Mononuclear cell (primary cell): Measurements from ENCODE around the gene CALB2. TPM values are rescaled to one million over a fixed set of nuclear protein-coding genes. Genes with fewer than 3 reads are reported as not detected.
"Not testable (repeated sequence)": the region's sequence is repeated elsewhere in the genome, so short reads cannot be mapped to it uniquely, and the experiment has no call there.

Experiments used
- H3K27me3 ChIP-seq: 2 replicates; pipeline ENCODE4 v1.6.0; 2011; ENCODE audit warnings: low read length, control low read depth; ENCODE audit not compliant: insufficient read depth
- H3K4me1 ChIP-seq: 2 replicates; pipeline ENCODE4 v1.5.1; 2011; ENCODE audit warnings: mild to moderate bottlenecking, low read length, control low read depth; ENCODE audit not compliant: insufficient read depth
- H3K4me3 ChIP-seq: 2 replicates; pipeline ENCODE4 v1.5.1; 2011; ENCODE audit warnings: mild to moderate bottlenecking, low read length, moderate library complexity
- H3K9me3 ChIP-seq: 2 replicates; pipeline ENCODE4 v1.5.1; 2011; ENCODE audit warnings: low read depth, mild to moderate bottlenecking, control low read depth, low read length
- total RNA-seq: library from RNA; depleted of rRNA; stranded (reverse); fragments of >200 nt; gene quantifications from one replicate; pipeline ENCODE4 v1.2.3, GENCODE V29; 2012

CALB2 gene
- not detected for total RNA-seq

DNA sequence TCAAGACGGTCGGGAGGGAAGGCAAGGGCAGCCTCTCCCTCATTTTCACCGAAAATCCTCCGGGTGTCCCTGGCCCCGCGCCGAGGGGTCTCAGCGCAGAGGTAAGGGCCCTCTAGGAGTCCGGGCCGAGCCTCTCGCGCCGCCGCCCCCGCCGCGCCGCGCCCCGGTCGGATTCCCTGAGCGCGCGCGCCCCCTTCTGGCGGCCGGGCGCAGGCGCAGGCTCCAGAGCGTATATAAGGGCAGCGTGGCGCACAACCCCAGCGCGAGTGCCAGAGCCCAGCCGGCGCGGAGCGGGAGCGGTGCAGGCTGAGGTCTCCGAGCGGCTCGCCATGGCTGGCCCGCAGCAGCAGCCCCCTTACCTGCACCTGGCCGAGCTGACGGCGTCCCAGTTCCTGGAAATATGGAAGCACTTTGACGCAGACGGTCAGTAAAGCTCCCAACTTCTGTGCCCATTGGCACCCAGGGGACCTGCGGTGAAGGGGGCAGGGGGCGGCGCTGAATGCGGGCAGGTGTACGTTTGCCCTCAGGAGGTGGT lies at the start of gene CALB2:
TSS of gene CALB2 (plus strand) at position 260 of the 535 bp plus-strand sequence. CDS start at position 330, 70 bp downstream.
- peaks cover 9% of the 10 kb centered on the region for H3K27me3 ChIP-seq
- H3K4me1 ChIP-seq: peaks cover 7% of the 10 kb centered on the region
- H3K4me3 ChIP-seq: no peak within 1 kb of the TSS
- H3K9me3 ChIP-seq: no peaks in the 10 kb centered on the region

DNA sequence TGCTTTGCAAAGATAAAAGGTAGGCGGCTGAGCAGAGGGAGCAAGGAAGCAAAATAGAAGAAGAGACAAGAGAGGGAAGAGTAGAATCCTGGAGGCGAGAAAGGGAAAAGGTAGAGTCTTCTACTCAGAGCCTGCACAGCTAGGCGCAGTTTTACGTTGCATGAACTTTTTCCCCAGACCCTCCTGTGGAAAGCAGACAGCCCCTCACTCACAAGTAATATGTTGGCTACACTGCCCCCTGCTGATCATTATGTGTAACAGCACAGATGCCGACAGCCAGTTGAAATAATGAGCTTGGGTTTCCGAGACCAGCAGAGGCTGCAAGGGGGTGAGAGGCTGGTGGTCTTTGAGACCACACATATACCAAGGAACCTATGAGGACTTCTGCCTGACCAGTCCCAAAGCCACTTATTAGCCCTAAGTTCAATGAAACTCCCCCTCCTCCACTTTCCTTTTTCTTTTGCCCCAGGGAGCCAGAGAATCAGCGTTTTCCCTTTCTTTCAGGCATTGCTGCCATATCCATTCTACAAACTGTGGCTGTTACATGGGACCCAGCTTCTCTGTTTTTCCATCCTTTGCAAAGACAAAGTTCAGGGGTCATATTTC lies 46.9 kb upstream of the CALB2 start:
- peaks cover 11% of the 10 kb centered on the region for H3K27me3 ChIP-seq
- no peak overlapping the region for H3K4me3 ChIP-seq
- H3K9me3 ChIP-seq: no peaks in the 10 kb centered on the region
- H3K4me1 ChIP-seq: no peaks in the 10 kb centered on the region

DNA sequence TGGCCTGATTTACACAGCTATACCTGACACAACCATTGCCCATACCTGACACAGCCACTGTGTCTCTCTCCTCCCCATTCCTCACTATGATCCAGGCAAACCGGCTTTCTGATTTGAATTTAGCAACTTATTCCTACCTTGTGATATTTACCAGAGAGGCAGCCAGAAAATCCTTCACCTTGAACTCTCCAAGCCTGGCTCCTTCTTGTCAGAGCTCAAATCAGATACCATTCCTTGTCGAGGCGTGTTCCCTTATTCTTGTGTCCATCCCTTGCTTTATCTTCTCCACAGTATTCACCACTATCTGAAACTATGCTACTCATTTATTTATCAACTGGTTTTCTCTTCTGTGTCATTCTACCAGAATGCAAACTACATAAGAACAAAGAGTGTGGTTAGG lies 44.9 kb upstream of the CALB2 start:
- not testable (repeated sequence) for H3K9me3 ChIP-seq, H3K4me1 ChIP-seq, H3K4me3 ChIP-seq
- peaks cover 11% of the 10 kb centered on the region for H3K27me3 ChIP-seq

DNA sequence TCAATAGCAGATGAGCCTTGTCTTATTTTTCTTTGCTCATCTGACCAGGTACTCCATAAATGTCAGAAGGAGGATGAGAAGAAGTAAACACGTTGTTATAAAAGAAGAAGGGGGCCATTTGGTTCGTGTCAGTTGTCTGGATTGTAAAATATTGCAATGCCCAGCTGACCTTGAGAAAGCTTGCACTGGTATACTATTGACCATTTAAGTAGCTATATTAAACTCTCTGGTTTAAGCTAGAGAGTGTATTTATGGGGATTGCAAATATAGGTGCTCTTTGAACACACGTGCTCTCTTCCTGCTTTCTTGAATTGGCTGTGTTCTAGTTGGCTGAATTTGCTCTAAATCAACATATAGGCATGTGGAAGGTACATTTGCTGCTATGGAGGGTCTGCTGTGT lies 43.3 kb upstream of the CALB2 start:
- Histone ChIP-seq H3K4me1 (no peaks in the 10 kb centered on the region), H3K4me3 (no peak overlapping the region), H3K9me3 (no peaks in the 10 kb centered on the region), H3K27me3 (peaks cover 7% of the 10 kb centered on the region)

DNA sequence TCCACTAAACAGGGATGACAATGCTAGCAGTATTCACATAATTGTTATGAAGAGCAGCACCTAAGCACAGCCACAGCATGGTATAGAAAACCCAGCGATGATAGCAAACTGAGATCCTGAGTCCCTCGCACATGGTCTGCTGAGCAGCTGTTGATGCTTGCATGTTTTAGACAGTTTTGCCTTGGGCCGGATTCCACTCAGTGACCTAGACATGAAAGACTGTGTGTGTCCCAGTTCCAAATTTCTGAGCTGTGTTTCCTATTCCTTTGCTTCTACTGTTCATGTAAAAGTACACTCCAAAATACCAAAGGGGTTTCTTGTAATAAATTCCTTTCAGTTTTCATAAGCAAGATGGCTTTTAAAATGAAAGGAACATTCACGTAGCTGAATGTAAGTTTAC lies 38.5 kb upstream of the CALB2 start:
- Histone ChIP-seq H3K9me3 (no peaks in the 10 kb centered on the region), H3K27me3 (peaks cover 3% of the 10 kb centered on the region), H3K4me1 (no peaks in the 10 kb centered on the region), H3K4me3 (no peak overlapping the region)

DNA sequence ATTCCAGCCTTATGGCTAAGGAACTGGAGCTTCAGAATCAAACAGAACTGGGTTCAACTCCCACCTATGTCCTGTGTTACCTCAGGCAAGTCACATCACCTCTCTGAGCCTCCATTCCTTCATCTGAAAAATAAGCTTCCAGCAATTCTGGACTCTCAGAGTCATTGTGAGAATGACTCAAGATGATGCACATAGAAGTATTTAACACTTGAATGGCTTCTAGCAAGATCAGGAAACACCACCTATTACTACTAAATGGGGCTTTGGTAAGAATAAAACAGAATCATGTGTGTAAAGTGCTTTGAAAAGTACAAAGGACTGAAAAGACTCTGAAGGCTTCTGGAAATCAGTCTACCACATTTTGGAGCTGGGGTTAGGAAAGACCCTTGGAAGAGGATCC lies 30.8 kb upstream of the CALB2 start:
- H3K9me3 ChIP-seq: no peaks in the 10 kb centered on the region
- H3K4me1 ChIP-seq: no peaks in the 10 kb centered on the region
- peaks cover 3% of the 10 kb centered on the region for H3K27me3 ChIP-seq
- H3K4me3 ChIP-seq: no peak overlapping the region

DNA sequence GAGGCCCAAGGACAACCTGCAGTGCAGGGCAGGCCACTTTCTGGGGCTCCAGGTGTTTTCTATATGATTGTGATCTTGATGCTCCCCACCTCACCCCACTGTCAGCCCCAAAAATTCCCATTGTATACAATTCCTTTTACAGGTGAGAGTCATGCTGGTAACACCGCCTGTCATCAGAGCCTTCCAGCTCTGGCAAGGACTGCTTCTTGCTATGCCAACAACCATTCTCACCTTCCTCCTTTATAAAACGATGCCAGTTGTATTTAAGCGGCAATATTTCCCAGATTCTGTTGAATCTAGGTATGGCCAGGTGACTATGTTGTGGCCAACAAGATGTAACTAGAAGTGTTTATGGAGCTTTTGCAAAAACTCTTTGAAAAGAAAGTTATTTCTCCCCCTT lies 30.4 kb upstream of the CALB2 start:
- H3K4me3 ChIP-seq: no peak overlapping the region
- no peaks in the 10 kb centered on the region for H3K9me3 ChIP-seq
- H3K4me1 ChIP-seq: no peaks in the 10 kb centered on the region
- peaks cover 3% of the 10 kb centered on the region for H3K27me3 ChIP-seq

- Histone ChIP-seq H3K9me3 (no peaks in the 10 kb centered on the region), H3K4me3 (no peak overlapping the region), H3K4me1 (no peaks in the 10 kb centered on the region), H3K27me3 (no peaks in the 10 kb centered on the region)
Measured at GRCh38 chr16:71337631-71338030, 20.9 kb upstream of the CALB2 start.

DNA sequence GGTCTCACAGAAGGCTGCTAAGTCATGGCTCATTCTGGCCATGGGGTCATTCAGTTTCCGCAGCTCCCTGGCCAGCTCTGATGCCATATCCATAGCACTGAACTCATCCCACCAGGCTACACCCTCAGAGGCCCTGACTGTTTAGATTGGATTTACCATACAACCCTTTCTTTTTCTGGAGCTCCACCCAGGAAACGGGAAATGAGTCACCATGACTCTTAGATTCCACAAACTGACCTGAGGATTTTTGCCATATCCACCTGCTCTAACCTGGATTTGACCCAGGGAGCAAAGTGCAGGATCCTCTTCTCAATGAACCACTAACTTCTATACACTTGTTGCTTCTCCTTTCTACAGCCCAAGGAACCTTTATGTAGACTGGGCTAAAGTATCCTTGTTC lies 20.3 kb upstream of the CALB2 start:
- H3K4me1 ChIP-seq: no peaks in the 10 kb centered on the region
- no peak overlapping the region for H3K4me3 ChIP-seq
- H3K9me3 ChIP-seq: no peaks in the 10 kb centered on the region
- H3K27me3 ChIP-seq: no peaks in the 10 kb centered on the region

- no peaks in the 10 kb centered on the region for H3K9me3 ChIP-seq
- no peaks in the 10 kb centered on the region for H3K27me3 ChIP-seq
- no peak overlapping the region for H3K4me3 ChIP-seq
- no peaks in the 10 kb centered on the region for H3K4me1 ChIP-seq
Measured at GRCh38 chr16:71338632-71339031, 19.9 kb upstream of the CALB2 start.

GRCh38 chr16:71339236-71340171 lies 19.0 kb upstream of the CALB2 start:
- H3K4me3 ChIP-seq: no peak overlapping the region
- H3K4me1 ChIP-seq: no peaks in the 10 kb centered on the region
- no peaks in the 10 kb centered on the region for H3K27me3 ChIP-seq
- no peaks in the 10 kb centered on the region for H3K9me3 ChIP-seq

DNA sequence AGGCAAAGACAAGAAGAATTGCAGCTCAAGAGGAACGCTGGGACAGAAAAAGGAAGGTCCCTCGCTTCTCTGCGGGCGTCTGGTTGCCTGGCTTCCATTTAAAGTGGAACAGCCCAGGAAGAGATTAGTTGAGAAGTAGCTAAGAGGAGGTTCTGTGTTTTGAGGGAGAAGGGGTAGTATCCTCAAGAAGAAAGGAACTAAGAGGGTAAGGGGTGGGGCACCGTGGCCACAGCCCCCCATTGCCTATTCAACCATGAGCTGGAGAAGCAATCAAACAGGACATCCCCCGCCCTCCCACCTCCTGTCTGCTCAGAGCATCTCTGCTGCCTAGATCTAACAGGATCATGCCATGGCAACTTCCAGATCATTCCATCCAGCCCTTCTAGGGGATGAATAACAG lies 18.1 kb upstream of the CALB2 start:
- Histone ChIP-seq H3K4me3 (no peak overlapping the region), H3K4me1 (no peaks in the 10 kb centered on the region), H3K27me3 (no peaks in the 10 kb centered on the region), H3K9me3 (no peaks in the 10 kb centered on the region)

- H3K4me3 ChIP-seq: no peak overlapping the region
- H3K9me3 ChIP-seq: no peaks in the 10 kb centered on the region
- H3K27me3 ChIP-seq: no peaks in the 10 kb centered on the region
- no peaks in the 10 kb centered on the region for H3K4me1 ChIP-seq
Measured at GRCh38 chr16:71341881-71342280, 16.6 kb upstream of the CALB2 start.

- no peak overlapping the region for H3K4me3 ChIP-seq
- H3K4me1 ChIP-seq: no peaks in the 10 kb centered on the region
- H3K9me3 ChIP-seq: no peaks in the 10 kb centered on the region
- H3K27me3 ChIP-seq: no peaks in the 10 kb centered on the region
Measured at GRCh38 chr16:71343078-71343477, 15.4 kb upstream of the CALB2 start.

GRCh38 chr16:71344315-71344905 lies 14.1 kb upstream of the CALB2 start:
- no peaks in the 10 kb centered on the region for H3K27me3 ChIP-seq
- H3K4me3 ChIP-seq: no peak overlapping the region
- H3K9me3 ChIP-seq: no peaks in the 10 kb centered on the region
- H3K4me1 ChIP-seq: no peaks in the 10 kb centered on the region
